Kidney glomerular epithelial cell (primary cell): Measurements from ENCODE around the gene RPS6KA1.
"Not testable (repeated sequence)": the region's sequence is repeated elsewhere in the genome, so short reads cannot be mapped to it uniquely, and the experiment has no call there.

ENCODE experiments used
- DNase-seq: peaks from one replicate; lab custom pipeline; 2025; lab: John Stamatoyannopoulos, UW

Gene RPS6KA1

GRCh38 chr1:26529655-26530409 lies at the start of gene RPS6KA1:
Gene RPS6KA1 (plus strand): TSS chr1:26529761. CDS start chr1:26529921, 160 bp downstream.
- DNase-seq = peak; percentile 53

GRCh38 chr1:26482921-26483320 lies 46.6 kb upstream of the RPS6KA1 start:
- no peak for DNase-seq

- DNase-seq = peak; percentile 14
Measured at GRCh38 chr1:26483980-26484379, 45.6 kb upstream of the RPS6KA1 start.

- no peak for DNase-seq
Measured at GRCh38 chr1:26490155-26490554, 39.4 kb upstream of the RPS6KA1 start.

- DNase-seq = no peak
Measured at GRCh38 chr1:26493267-26493666, 36.3 kb upstream of the RPS6KA1 start.

GRCh38 chr1:26493938-26494337 lies 35.6 kb upstream of the RPS6KA1 start:
- DNase-seq = no peak

GRCh38 chr1:26496861-26497260 lies 32.7 kb upstream of the RPS6KA1 start:
- no peak for DNase-seq

GRCh38 chr1:26498894-26499293 lies 30.7 kb upstream of the RPS6KA1 start:
- no peak for DNase-seq

GRCh38 chr1:26500488-26501175 lies 28.9 kb upstream of the RPS6KA1 start:
- peak; percentile 69 for DNase-seq

- peak; percentile 77 for DNase-seq
Measured at GRCh38 chr1:26510711-26511110, 18.9 kb upstream of the RPS6KA1 start.

- not testable (repeated sequence) for DNase-seq
Measured at GRCh38 chr1:26515836-26516235, 13.7 kb upstream of the RPS6KA1 start.

GRCh38 chr1:26516987-26517765 lies 12.4 kb upstream of the RPS6KA1 start:
- no peak for DNase-seq

GRCh38 chr1:26517766-26518049 lies 11.9 kb upstream of the RPS6KA1 start:
- no peak for DNase-seq

- DNase-seq = no peak
Measured at GRCh38 chr1:26518355-26518754, 11.2 kb upstream of the RPS6KA1 start.

- DNase-seq = no peak
Measured at GRCh38 chr1:26520339-26520738, 9.2 kb upstream of the RPS6KA1 start.

GRCh38 chr1:26521669-26522030 lies 7.9 kb upstream of the RPS6KA1 start:
- DNase-seq = no peak

GRCh38 chr1:26522073-26522472 lies 7.5 kb upstream of the RPS6KA1 start:
- no peak for DNase-seq

GRCh38 chr1:26524181-26524580 lies 5.4 kb upstream of the RPS6KA1 start:
- DNase-seq = no peak

GRCh38 chr1:26526287-26526686 lies 3.3 kb upstream of the RPS6KA1 start:
- DNase-seq = no peak

GRCh38 chr1:26529405-26529654 lies 231 bp upstream of the RPS6KA1 start:
- no peak for DNase-seq

GRCh38 chr1:26530410-26530894 lies 891 bp downstream of the RPS6KA1 start:
- DNase-seq = no peak

GRCh38 chr1:26530895-26531598 lies 1.5 kb downstream of the RPS6KA1 start:
- DNase-seq = peak; percentile 81
